Gastroesophageal sphincter (tissue), 3 donors: ENCODE measurements around the gene ZNF592.
A peak's percentile ranks its signal among the peaks of the same experiment; 100 is the strongest.

Experiments
- POLR2A ChIP-seq, 2 donors: fragments of 450-650 bp; IDR thresholded peaks; one replicate each; pipeline ENCODE4 v1.6.1; 2017; ENCODE audit warnings: antibody characterized with exemption in 2 of 2, mild to moderate bottlenecking in 2 of 2, moderate library complexity in 1 of 2
- POLR2AphosphoS5 ChIP-seq: sonication (generic); formaldehyde crosslinking; IDR thresholded peaks from one replicate; pipeline ENCODE4 v1.6.1; 2017; ENCODE audit warnings: antibody characterized with exemption
- TF ChIP-seq, protein P1 (sequence below), 4 experiments: fragments of 200-600 bp in 2 of 4; fragments of 450-650 bp in 2 of 4; sonication (generic) in 1 of 4; IDR thresholded peaks; one replicate each; pipeline ENCODE4 v1.5.1; 2017 to 2019; ENCODE audit warnings: antibody characterized with exemption in 4 of 4, mild to moderate bottlenecking in 2 of 4, moderate library complexity in 2 of 4

DNA sequence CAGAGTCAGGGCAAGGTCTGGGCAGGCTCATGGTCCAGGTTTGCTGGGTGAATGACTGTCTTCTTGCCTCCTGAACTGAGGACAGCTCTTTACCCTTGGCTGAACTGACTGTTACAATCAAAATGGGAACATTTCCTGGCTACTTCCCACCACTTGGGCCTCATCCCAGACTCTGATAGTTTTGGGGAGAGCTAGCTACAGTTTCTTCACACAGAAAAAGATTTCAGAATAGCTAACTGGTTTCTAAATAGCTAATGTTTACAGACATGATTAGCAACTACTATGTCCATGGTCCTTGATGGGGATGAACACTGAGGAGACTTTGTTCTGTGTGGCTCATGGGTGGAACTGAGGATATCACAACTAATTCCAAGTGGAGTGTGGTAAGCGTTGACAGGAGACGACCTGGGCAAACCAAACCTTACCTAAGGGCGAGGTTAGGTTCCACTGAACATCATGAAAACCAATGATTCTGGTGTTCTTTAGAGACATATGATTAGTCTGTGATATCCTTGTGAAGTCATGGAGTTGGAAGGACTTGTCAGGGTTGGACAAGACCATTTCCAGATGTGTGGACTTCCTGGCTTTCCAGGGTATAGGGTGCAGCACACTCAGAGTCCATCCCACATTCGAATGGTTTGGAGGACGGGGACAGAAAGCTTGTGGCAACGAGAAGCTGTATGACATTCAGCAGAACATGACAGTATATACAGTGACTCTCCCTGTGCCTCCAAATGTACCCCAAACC is 76.0 kb downstream of the ZNF592 start:
- TF ChIP-seq POLR2A (IDR thresholded peaks at IDR 0.05) (no peak), POLR2AphosphoS5 (peak; percentile 85)
- TF ChIP-seq, protein P1, sequence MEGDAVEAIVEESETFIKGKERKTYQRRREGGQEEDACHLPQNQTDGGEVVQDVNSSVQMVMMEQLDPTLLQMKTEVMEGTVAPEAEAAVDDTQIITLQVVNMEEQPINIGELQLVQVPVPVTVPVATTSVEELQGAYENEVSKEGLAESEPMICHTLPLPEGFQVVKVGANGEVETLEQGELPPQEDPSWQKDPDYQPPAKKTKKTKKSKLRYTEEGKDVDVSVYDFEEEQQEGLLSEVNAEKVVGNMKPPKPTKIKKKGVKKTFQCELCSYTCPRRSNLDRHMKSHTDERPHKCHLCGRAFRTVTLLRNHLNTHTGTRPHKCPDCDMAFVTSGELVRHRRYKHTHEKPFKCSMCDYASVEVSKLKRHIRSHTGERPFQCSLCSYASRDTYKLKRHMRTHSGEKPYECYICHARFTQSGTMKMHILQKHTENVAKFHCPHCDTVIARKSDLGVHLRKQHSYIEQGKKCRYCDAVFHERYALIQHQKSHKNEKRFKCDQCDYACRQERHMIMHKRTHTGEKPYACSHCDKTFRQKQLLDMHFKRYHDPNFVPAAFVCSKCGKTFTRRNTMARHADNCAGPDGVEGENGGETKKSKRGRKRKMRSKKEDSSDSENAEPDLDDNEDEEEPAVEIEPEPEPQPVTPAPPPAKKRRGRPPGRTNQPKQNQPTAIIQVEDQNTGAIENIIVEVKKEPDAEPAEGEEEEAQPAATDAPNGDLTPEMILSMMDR (IDR thresholded peaks at IDR 0.05): no peak
